ENCODE results near the gene CDR2.

CDR2 gene

GRCh38 chr16:22326771-22327445 is 47.5 kb downstream of the CDR2 start:
- Mint-ChIP-seq H3K36me3 (peaks cover 13% of the 10 kb centered on the region), H3K4me3 (no peak overlapping the region), H3K27ac (peak overlapping the region; percentile 58), H3K27me3 (no peaks in the 10 kb centered on the region), H3K9me3 (ENCODE audit: low read depth) (no peaks in the 10 kb centered on the region), H3K4me1 (ENCODE audit: low read depth) (peaks cover 17% of the 10 kb centered on the region)

- Mint-ChIP-seq H3K9me3 (ENCODE audit: low read depth) (no peaks in the 10 kb centered on the region), H3K4me1 (ENCODE audit: low read depth) (peaks cover 14% of the 10 kb centered on the region), H3K36me3 (peaks cover 7% of the 10 kb centered on the region), H3K27me3 (no peaks in the 10 kb centered on the region), H3K4me3 (no peak overlapping the region), H3K27ac (no peak overlapping the region)
Measured at GRCh38 chr16:22326369-22326652, 48.1 kb downstream of the CDR2 start.

- H3K4me3 Mint-ChIP-seq = no peak overlapping the region
- no peak overlapping the region for H3K27ac Mint-ChIP-seq
- peaks cover 17% of the 10 kb centered on the region for H3K4me1 Mint-ChIP-seq (ENCODE audit: low read depth)
- no peaks in the 10 kb centered on the region for H3K27me3 Mint-ChIP-seq
- no peaks in the 10 kb centered on the region for H3K9me3 Mint-ChIP-seq (ENCODE audit: low read depth)
- H3K36me3 Mint-ChIP-seq = peaks cover 6% of the 10 kb centered on the region
Measured at GRCh38 chr16:22325598-22326368, 48.6 kb downstream of the CDR2 start.

GRCh38 chr16:22324787-22325597 is 49.4 kb downstream of the CDR2 start:
- no peaks in the 10 kb centered on the region for H3K27me3 Mint-ChIP-seq
- H3K4me1 Mint-ChIP-seq (ENCODE audit: low read depth) = peaks cover 16% of the 10 kb centered on the region
- H3K36me3 Mint-ChIP-seq = peaks cover 3% of the 10 kb centered on the region
- H3K9me3 Mint-ChIP-seq (ENCODE audit: low read depth) = no peaks in the 10 kb centered on the region
- H3K4me3 Mint-ChIP-seq = no peak overlapping the region
- peak overlapping the region; percentile 34 for H3K27ac Mint-ChIP-seq

GRCh38 chr16:22323959-22324786 is 50.2 kb downstream of the CDR2 start:
- Mint-ChIP-seq H3K9me3 (ENCODE audit: low read depth) (no peaks in the 10 kb centered on the region), H3K36me3 (peaks cover 2% of the 10 kb centered on the region), H3K4me3 (no peak overlapping the region), H3K27me3 (no peaks in the 10 kb centered on the region), H3K27ac (peak overlapping the region; percentile 34), H3K4me1 (ENCODE audit: low read depth) (peaks cover 14% of the 10 kb centered on the region)

GRCh38 chr16:22323173-22323958 is 51.1 kb downstream of the CDR2 start:
- no peaks in the 10 kb centered on the region for H3K9me3 Mint-ChIP-seq (ENCODE audit: low read depth)
- no peak overlapping the region for H3K4me3 Mint-ChIP-seq
- H3K36me3 Mint-ChIP-seq = no peaks in the 10 kb centered on the region
- no peaks in the 10 kb centered on the region for H3K27me3 Mint-ChIP-seq
- H3K4me1 Mint-ChIP-seq (ENCODE audit: low read depth) = peaks cover 13% of the 10 kb centered on the region
- H3K27ac Mint-ChIP-seq = no peak overlapping the region

GRCh38 chr16:22322741-22323140 is 51.7 kb downstream of the CDR2 start:
- Mint-ChIP-seq H3K4me1 (ENCODE audit: low read depth) (peaks cover 11% of the 10 kb centered on the region), H3K9me3 (ENCODE audit: low read depth) (no peaks in the 10 kb centered on the region), H3K27ac (no peak overlapping the region), H3K27me3 (no peaks in the 10 kb centered on the region), H3K36me3 (no peaks in the 10 kb centered on the region), H3K4me3 (no peak overlapping the region)

- Mint-ChIP-seq H3K27ac (no peak overlapping the region), H3K4me3 (no peak overlapping the region), H3K9me3 (ENCODE audit: low read depth) (no peaks in the 10 kb centered on the region), H3K27me3 (no peaks in the 10 kb centered on the region), H3K36me3 (no peaks in the 10 kb centered on the region), H3K4me1 (ENCODE audit: low read depth) (peaks cover 9% of the 10 kb centered on the region)
Measured at GRCh38 chr16:22322021-22322471, 52.4 kb downstream of the CDR2 start.

- peaks cover 9% of the 10 kb centered on the region for H3K4me1 Mint-ChIP-seq (ENCODE audit: low read depth)
- H3K9me3 Mint-ChIP-seq (ENCODE audit: low read depth) = no peaks in the 10 kb centered on the region
- peak overlapping the region; percentile 82 for H3K27ac Mint-ChIP-seq
- H3K4me3 Mint-ChIP-seq = no peak overlapping the region
- no peaks in the 10 kb centered on the region for H3K27me3 Mint-ChIP-seq
- no peaks in the 10 kb centered on the region for H3K36me3 Mint-ChIP-seq
Measured at GRCh38 chr16:22321340-22322001, 52.9 kb downstream of the CDR2 start.

- H3K27me3 Mint-ChIP-seq = no peaks in the 10 kb centered on the region
- H3K27ac Mint-ChIP-seq = peak overlapping the region; percentile 82
- H3K4me3 Mint-ChIP-seq = no peak overlapping the region
- H3K9me3 Mint-ChIP-seq (ENCODE audit: low read depth) = no peaks in the 10 kb centered on the region
- H3K4me1 Mint-ChIP-seq (ENCODE audit: low read depth) = peaks cover 9% of the 10 kb centered on the region
- no peaks in the 10 kb centered on the region for H3K36me3 Mint-ChIP-seq
Measured at GRCh38 chr16:22320572-22321339, 53.7 kb downstream of the CDR2 start.

- no peak overlapping the region for H3K27ac Mint-ChIP-seq
- H3K36me3 Mint-ChIP-seq = no peaks in the 10 kb centered on the region
Measured at GRCh38 chr16:22318690-22319358, 55.6 kb downstream of the CDR2 start.

GRCh38 chr16:22317625-22318024 is 56.8 kb downstream of the CDR2 start:
- Mint-ChIP-seq H3K36me3 (no peaks in the 10 kb centered on the region), H3K4me3 (no peak overlapping the region), H3K4me1 (ENCODE audit: low read depth) (peaks cover 9% of the 10 kb centered on the region), H3K9me3 (ENCODE audit: low read depth) (no peaks in the 10 kb centered on the region), H3K27me3 (no peaks in the 10 kb centered on the region), H3K27ac (no peak overlapping the region)

More at GRCh38 chr16:22318690-22319358, 55.6 kb downstream of the CDR2 start:
- Mint-ChIP-seq H3K9me3 (ENCODE audit: low read depth) (no peaks in the 10 kb centered on the region), H3K4me3 (no peak overlapping the region), H3K27me3 (no peaks in the 10 kb centered on the region), H3K4me1 (ENCODE audit: low read depth) (peaks cover 9% of the 10 kb centered on the region)

All from activated naive CD8-positive, alpha-beta T cell (primary cell).